ENCODE results near the gene ZFYVE27. TPM values are rescaled to one million over a fixed set of nuclear protein-coding genes. Genes with fewer than 3 reads are reported as not detected.

The ZFYVE27 gene
- total RNA-seq, 1 donor from 2014 or later = 35.0 TPM

GRCh38 chr10:97761331-97761865, 24.5 kb downstream of the ZFYVE27 start:
- intact Hi-C loops (cut with micrococcal nuclease) = no loop called here

GRCh38 chr10:97762056-97762455, 25.1 kb downstream of the ZFYVE27 start:
- H3K9me3 Mint-ChIP-seq = no peaks in the 10 kb centered on the region
- no peaks in the 10 kb centered on the region for H3K27me3 Mint-ChIP-seq (ENCODE audit: low read depth)
- peaks cover 31% of the 10 kb centered on the region for H3K36me3 Mint-ChIP-seq (ENCODE audit: low read depth)
- intact Hi-C loops (cut with micrococcal nuclease) = no loop called here
- no peak overlapping the region for H3K4me3 Mint-ChIP-seq (ENCODE audit: low read depth)
- H3K27ac Mint-ChIP-seq = no peak overlapping the region
- DNase-seq (ENCODE audit: low spot score) = no peak
- H3K4me1 Mint-ChIP-seq (ENCODE audit: low read depth) = no peaks in the 10 kb centered on the region

More at GRCh38 chr10:97761331-97761865, 24.5 kb downstream of the ZFYVE27 start:
- Mint-ChIP-seq H3K9me3 (no peaks in the 10 kb centered on the region), H3K36me3 (ENCODE audit: low read depth) (peaks cover 37% of the 10 kb centered on the region), H3K27ac (no peak overlapping the region), H3K4me3 (ENCODE audit: low read depth) (no peak overlapping the region), H3K4me1 (ENCODE audit: low read depth) (no peaks in the 10 kb centered on the region), H3K27me3 (ENCODE audit: low read depth) (no peaks in the 10 kb centered on the region)
- no peak for DNase-seq (ENCODE audit: low spot score)

GRCh38 chr10:97762816-97763215, 25.9 kb downstream of the ZFYVE27 start:
- DNase-seq (ENCODE audit: low spot score) = no peak
- intact Hi-C loops (cut with micrococcal nuclease) = no loop called here
- H3K27ac Mint-ChIP-seq = no peak overlapping the region
- no peaks in the 10 kb centered on the region for H3K4me1 Mint-ChIP-seq (ENCODE audit: low read depth)
- no peaks in the 10 kb centered on the region for H3K9me3 Mint-ChIP-seq
- H3K4me3 Mint-ChIP-seq (ENCODE audit: low read depth) = no peak overlapping the region
- H3K27me3 Mint-ChIP-seq (ENCODE audit: low read depth) = no peaks in the 10 kb centered on the region
- H3K36me3 Mint-ChIP-seq (ENCODE audit: low read depth) = peaks cover 27% of the 10 kb centered on the region

- Mint-ChIP-seq H3K36me3 (ENCODE audit: low read depth) (peaks cover 25% of the 10 kb centered on the region), H3K4me3 (ENCODE audit: low read depth) (no peak overlapping the region), H3K27ac (no peak overlapping the region), H3K4me1 (ENCODE audit: low read depth) (no peaks in the 10 kb centered on the region), H3K27me3 (ENCODE audit: low read depth) (peaks cover 3% of the 10 kb centered on the region), H3K9me3 (no peaks in the 10 kb centered on the region)
- intact Hi-C loops (cut with micrococcal nuclease) = no loop called here
- DNase-seq (ENCODE audit: low spot score) = no peak
Measured at GRCh38 chr10:97763411-97763810, 26.5 kb downstream of the ZFYVE27 start.

GRCh38 chr10:97763947-97764346, 27.0 kb downstream of the ZFYVE27 start:
- DNase-seq (ENCODE audit: low spot score) = no peak
- no peaks in the 10 kb centered on the region for H3K4me1 Mint-ChIP-seq (ENCODE audit: low read depth)
- no peaks in the 10 kb centered on the region for H3K9me3 Mint-ChIP-seq
- H3K4me3 Mint-ChIP-seq (ENCODE audit: low read depth) = no peak overlapping the region
- H3K27ac Mint-ChIP-seq = no peak overlapping the region
- H3K36me3 Mint-ChIP-seq (ENCODE audit: low read depth) = peaks cover 24% of the 10 kb centered on the region
- peaks cover 4% of the 10 kb centered on the region for H3K27me3 Mint-ChIP-seq (ENCODE audit: low read depth)
- intact Hi-C loops (cut with micrococcal nuclease) = no loop called here

- no peak overlapping the region for H3K4me3 Mint-ChIP-seq (ENCODE audit: low read depth)
- H3K4me1 Mint-ChIP-seq (ENCODE audit: low read depth) = no peaks in the 10 kb centered on the region
- intact Hi-C loops (cut with micrococcal nuclease) = no loop called here
- H3K9me3 Mint-ChIP-seq = no peaks in the 10 kb centered on the region
- peaks cover 7% of the 10 kb centered on the region for H3K27me3 Mint-ChIP-seq (ENCODE audit: low read depth)
- no peak overlapping the region for H3K27ac Mint-ChIP-seq
- no peak for DNase-seq (ENCODE audit: low spot score)
- H3K36me3 Mint-ChIP-seq (ENCODE audit: low read depth) = peaks cover 19% of the 10 kb centered on the region
Measured at GRCh38 chr10:97764519-97764931, 27.6 kb downstream of the ZFYVE27 start.

- no peak overlapping the region for H3K4me3 Mint-ChIP-seq (ENCODE audit: low read depth)
Measured at GRCh38 chr10:97765201-97765600, 28.3 kb downstream of the ZFYVE27 start.

GRCh38 chr10:97766106-97766810, 29.3 kb downstream of the ZFYVE27 start:
- no peaks in the 10 kb centered on the region for H3K4me1 Mint-ChIP-seq (ENCODE audit: low read depth)
- H3K9me3 Mint-ChIP-seq = no peaks in the 10 kb centered on the region
- no peak for DNase-seq (ENCODE audit: low spot score)
- H3K27ac Mint-ChIP-seq = no peak overlapping the region
- H3K4me3 Mint-ChIP-seq (ENCODE audit: low read depth) = no peak overlapping the region
- peaks cover 23% of the 10 kb centered on the region for H3K27me3 Mint-ChIP-seq (ENCODE audit: low read depth)
- intact Hi-C loops (cut with micrococcal nuclease) = no loop called here
- peaks cover 5% of the 10 kb centered on the region for H3K36me3 Mint-ChIP-seq (ENCODE audit: low read depth)

More at GRCh38 chr10:97765201-97765600, 28.3 kb downstream of the ZFYVE27 start:
- no peaks in the 10 kb centered on the region for H3K4me1 Mint-ChIP-seq (ENCODE audit: low read depth)
- no peak for DNase-seq (ENCODE audit: low spot score)
- intact Hi-C loops (cut with micrococcal nuclease) = no loop called here
- H3K27ac Mint-ChIP-seq = no peak overlapping the region
- peaks cover 12% of the 10 kb centered on the region for H3K36me3 Mint-ChIP-seq (ENCODE audit: low read depth)
- H3K27me3 Mint-ChIP-seq (ENCODE audit: low read depth) = peaks cover 12% of the 10 kb centered on the region
- H3K9me3 Mint-ChIP-seq = no peaks in the 10 kb centered on the region

GRCh38 chr10:97766996-97767924, 30.3 kb downstream of the ZFYVE27 start:
- intact Hi-C loops (cut with micrococcal nuclease) = no loop called here
- no peaks in the 10 kb centered on the region for H3K9me3 Mint-ChIP-seq
- DNase-seq (ENCODE audit: low spot score) = no peak

GRCh38 chr10:97768322-97769315, 31.7 kb downstream of the ZFYVE27 start:
- H3K27me3 Mint-ChIP-seq (ENCODE audit: low read depth) = peaks cover 41% of the 10 kb centered on the region
- peaks cover 2% of the 10 kb centered on the region for H3K4me1 Mint-ChIP-seq (ENCODE audit: low read depth)
- H3K4me3 Mint-ChIP-seq (ENCODE audit: low read depth) = no peak overlapping the region
- intact Hi-C loops (cut with micrococcal nuclease) = no loop called here
- no peak for DNase-seq (ENCODE audit: low spot score)
- H3K27ac Mint-ChIP-seq = no peak overlapping the region
- no peaks in the 10 kb centered on the region for H3K9me3 Mint-ChIP-seq
- H3K36me3 Mint-ChIP-seq (ENCODE audit: low read depth) = no peaks in the 10 kb centered on the region

More at GRCh38 chr10:97766996-97767924, 30.3 kb downstream of the ZFYVE27 start:
- Mint-ChIP-seq H3K4me1 (ENCODE audit: low read depth) (peaks cover 2% of the 10 kb centered on the region), H3K36me3 (ENCODE audit: low read depth) (no peaks in the 10 kb centered on the region), H3K4me3 (ENCODE audit: low read depth) (no peak overlapping the region), H3K27me3 (ENCODE audit: low read depth) (peaks cover 28% of the 10 kb centered on the region), H3K27ac (no peak overlapping the region)

GRCh38 chr10:97770255-97770654, 33.3 kb downstream of the ZFYVE27 start:
- Mint-ChIP-seq H3K4me3 (ENCODE audit: low read depth) (no peak overlapping the region), H3K4me1 (ENCODE audit: low read depth) (peaks cover 2% of the 10 kb centered on the region), H3K27ac (no peak overlapping the region), H3K9me3 (no peaks in the 10 kb centered on the region), H3K36me3 (ENCODE audit: low read depth) (no peaks in the 10 kb centered on the region), H3K27me3 (ENCODE audit: low read depth) (peaks cover 45% of the 10 kb centered on the region)
- intact Hi-C loops (cut with micrococcal nuclease) = no loop called here
- DNase-seq (ENCODE audit: low spot score) = no peak

Data from activated T-helper 2 cell treated with anti-CD3 and anti-CD28 coated beads, Interferon-gamma antibody, Interleukin-2, Interleukin-4, amounts not matched to agents 10 μg/mL and 5 μg/mL and 100 μg/mL, durations not matched to agents 14 hours and 24 hours and 36 hours (primary cell).